OCI-LY1 (cell line): ENCODE measurements around the gene PTPRN2.

Source experiments
- H2AFZ ChIP-seq: fragments of 200-600 bp; sonication (generic), shearing (Covaris generic); 2 replicates; pipeline ENCODE4 v1.6.0; 2014; ENCODE audit warnings: antibody characterized with exemption, mild to moderate bottlenecking, low read length
- H3F3A ChIP-seq: fragments of 200-600 bp; sonication (generic), shearing (Covaris generic); 2 replicates; pipeline ENCODE4 v1.6.0; 2014; ENCODE audit warnings: mild to moderate bottlenecking, antibody characterized with exemption, low read length, moderate library complexity; ENCODE audit not compliant: insufficient read depth
- H3K27ac ChIP-seq: fragments of 200-600 bp; sonication (generic); 2 replicates; pipeline ENCODE4 v1.5.1; 2014; ENCODE audit warnings: low read length, mixed run types, mild to moderate bottlenecking, low read depth; ENCODE audit not compliant: poor library complexity, severe bottlenecking
- H3K27me3 ChIP-seq: fragments of 200-600 bp; sonication (generic); 2 replicates; pipeline ENCODE4 v1.6.0; 2014; ENCODE audit warnings: antibody characterized with exemption, mild to moderate bottlenecking, low read length, moderate library complexity; ENCODE audit not compliant: insufficient read depth
- H3K36me3 ChIP-seq: fragments of 200-600 bp; sonication (generic); 2 replicates; pipeline ENCODE4 v1.6.1; 2014; ENCODE audit warnings: mild to moderate bottlenecking, antibody characterized with exemption, low read length, moderate library complexity, mixed read lengths; ENCODE audit not compliant: insufficient read depth
- H3K4me1 ChIP-seq: fragments of 200-600 bp; sonication (generic); 2 replicates; pipeline ENCODE4 v1.5.1; 2014; ENCODE audit warnings: mild to moderate bottlenecking, low read length, moderate library complexity; ENCODE audit not compliant: insufficient read depth, severe bottlenecking
- H3K4me2 ChIP-seq: fragments of 200-600 bp; sonication (generic), shearing (Covaris generic); 2 replicates; pipeline ENCODE4 v1.6.1; 2014; ENCODE audit warnings: low read length
- H3K4me3 ChIP-seq: fragments of 200-600 bp; sonication (generic); 2 replicates; pipeline ENCODE4 v1.5.1; 2014; ENCODE audit warnings: low read length, low read depth, mild to moderate bottlenecking, mixed read lengths; ENCODE audit not compliant: poor library complexity, severe bottlenecking
- H3K79me2 ChIP-seq: fragments of 200-600 bp; shearing (Covaris generic); 2 replicates; pipeline ENCODE4 v1.6.1; 2016; ENCODE audit warnings: mixed run types, low read length, mixed read lengths; ENCODE audit not compliant: insufficient read depth
- H3K9ac ChIP-seq: fragments of 200-600 bp; sonication (generic), shearing (Covaris generic); 2 replicates; pipeline ENCODE4 v1.6.1; 2014; ENCODE audit warnings: mild to moderate bottlenecking, low read length, mixed read lengths
- H3K9me2 ChIP-seq: fragments of 200-600 bp; sonication (generic), shearing (Covaris generic); 2 replicates; pipeline ENCODE4 v1.6.1; 2014; ENCODE audit warnings: low read depth, mild to moderate bottlenecking, low read length, mixed read lengths
- H3K9me3 ChIP-seq: fragments of 200-600 bp; shearing (Covaris generic); 2 replicates; pipeline ENCODE4 v1.6.1; 2014; ENCODE audit warnings: low read length, mixed read lengths
- H4K20me1 ChIP-seq: fragments of 200-600 bp; sonication (generic), shearing (Covaris generic); 2 replicates; pipeline ENCODE4 v1.6.0; 2016; ENCODE audit warnings: mild to moderate bottlenecking, low read length; ENCODE audit not compliant: insufficient read depth
- EZH2 ChIP-seq: fragments of 200-600 bp; sonication (generic), shearing (Covaris generic); IDR thresholded peaks from 2 replicates; pipeline ENCODE4 v1.8.0; 2017; ENCODE audit warnings: borderline replicate concordance, mixed run types, mild to moderate bottlenecking, antibody characterized with exemption, low read length, moderate library complexity, mixed read lengths
- TF ChIP-seq, protein P1 (sequence below): fragments of 200-600 bp; sonication (generic), shearing (Covaris generic); IDR thresholded peaks from 2 replicates; pipeline ENCODE4 v1.5.1; 2017; ENCODE audit warnings: mild to moderate bottlenecking, antibody characterized with exemption, low read length, moderate library complexity, mixed read lengths

Gene PTPRN2

DNA sequence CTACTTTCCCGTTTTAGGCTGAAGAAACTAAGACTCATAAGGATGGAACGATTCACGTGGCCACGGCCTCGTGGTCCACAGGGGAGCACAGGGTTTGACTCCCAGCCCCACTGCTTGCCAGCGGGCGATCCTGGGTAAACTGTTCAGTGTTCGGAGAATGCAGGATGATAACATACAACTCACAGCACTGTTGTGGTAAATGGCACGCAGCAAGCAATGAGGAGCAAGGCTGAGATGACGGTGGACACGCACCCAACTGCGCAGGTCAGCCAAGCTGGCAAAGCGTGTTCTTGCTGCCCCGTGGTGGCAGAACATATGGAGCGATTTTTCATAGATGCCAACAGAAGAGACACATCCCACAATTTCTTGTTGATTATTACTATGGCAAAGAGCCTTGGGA, 978.1 kb downstream of the PTPRN2 start:
- H3K9me3 ChIP-seq: no peaks in the 10 kb centered on the region
- H4K20me1 ChIP-seq: no peaks in the 10 kb centered on the region
- TF ChIP-seq, protein P1, sequence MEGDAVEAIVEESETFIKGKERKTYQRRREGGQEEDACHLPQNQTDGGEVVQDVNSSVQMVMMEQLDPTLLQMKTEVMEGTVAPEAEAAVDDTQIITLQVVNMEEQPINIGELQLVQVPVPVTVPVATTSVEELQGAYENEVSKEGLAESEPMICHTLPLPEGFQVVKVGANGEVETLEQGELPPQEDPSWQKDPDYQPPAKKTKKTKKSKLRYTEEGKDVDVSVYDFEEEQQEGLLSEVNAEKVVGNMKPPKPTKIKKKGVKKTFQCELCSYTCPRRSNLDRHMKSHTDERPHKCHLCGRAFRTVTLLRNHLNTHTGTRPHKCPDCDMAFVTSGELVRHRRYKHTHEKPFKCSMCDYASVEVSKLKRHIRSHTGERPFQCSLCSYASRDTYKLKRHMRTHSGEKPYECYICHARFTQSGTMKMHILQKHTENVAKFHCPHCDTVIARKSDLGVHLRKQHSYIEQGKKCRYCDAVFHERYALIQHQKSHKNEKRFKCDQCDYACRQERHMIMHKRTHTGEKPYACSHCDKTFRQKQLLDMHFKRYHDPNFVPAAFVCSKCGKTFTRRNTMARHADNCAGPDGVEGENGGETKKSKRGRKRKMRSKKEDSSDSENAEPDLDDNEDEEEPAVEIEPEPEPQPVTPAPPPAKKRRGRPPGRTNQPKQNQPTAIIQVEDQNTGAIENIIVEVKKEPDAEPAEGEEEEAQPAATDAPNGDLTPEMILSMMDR: no peak
- no peak for TF ChIP-seq EZH2
- H2AFZ ChIP-seq: no peak overlapping the region
- H3F3A ChIP-seq: no peaks in the 10 kb centered on the region
- no peaks in the 10 kb centered on the region for H3K4me1 ChIP-seq
- H3K27ac ChIP-seq: no peak overlapping the region
- H3K36me3 ChIP-seq: no peaks in the 10 kb centered on the region
- no peaks in the 10 kb centered on the region for H3K9me2 ChIP-seq
- H3K27me3 ChIP-seq: no peaks in the 10 kb centered on the region; the same call in 1 of the 2 replicates
- H3K9ac ChIP-seq: no peak overlapping the region
- H3K4me2 ChIP-seq: no peak overlapping the region
- no peak overlapping the region for H3K4me3 ChIP-seq
- no peaks in the 10 kb centered on the region for H3K79me2 ChIP-seq

DNA sequence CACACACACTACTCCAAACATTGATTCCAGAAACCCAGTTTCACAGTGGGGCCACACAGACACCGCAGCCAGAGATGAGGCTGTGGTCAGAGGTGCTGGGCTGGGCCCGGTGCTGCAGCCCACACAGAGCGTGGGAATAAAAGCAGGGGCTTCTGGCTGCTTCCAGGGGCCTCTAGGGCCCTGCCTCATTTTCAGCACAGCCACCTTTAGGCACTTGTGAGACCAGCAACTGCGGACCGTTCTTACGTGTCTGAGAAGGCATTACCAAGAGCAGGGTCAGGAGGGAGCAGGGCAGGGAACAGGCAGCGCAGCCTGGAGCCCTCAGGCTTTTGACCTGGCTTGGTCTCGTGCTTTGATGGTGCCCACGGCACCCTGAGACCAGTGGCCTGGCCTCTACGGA, 980.4 kb downstream of the PTPRN2 start:
- H3F3A ChIP-seq: no peaks in the 10 kb centered on the region
- no peaks in the 10 kb centered on the region for H3K9me2 ChIP-seq
- H3K79me2 ChIP-seq: no peaks in the 10 kb centered on the region
- no peak overlapping the region for H3K27ac ChIP-seq
- H3K27me3 ChIP-seq: no peaks in the 10 kb centered on the region; the same call in 1 of the 2 replicates
- no peaks in the 10 kb centered on the region for H3K36me3 ChIP-seq
- no peaks in the 10 kb centered on the region for H3K9me3 ChIP-seq
- no peak overlapping the region for H3K4me3 ChIP-seq
- H4K20me1 ChIP-seq: no peaks in the 10 kb centered on the region
- H3K9ac ChIP-seq: no peak overlapping the region
- H2AFZ ChIP-seq: no peak overlapping the region
- no peaks in the 10 kb centered on the region for H3K4me1 ChIP-seq
- TF ChIP-seq, protein P1: no peak
- no peak for TF ChIP-seq EZH2
- H3K4me2 ChIP-seq: no peak overlapping the region

DNA sequence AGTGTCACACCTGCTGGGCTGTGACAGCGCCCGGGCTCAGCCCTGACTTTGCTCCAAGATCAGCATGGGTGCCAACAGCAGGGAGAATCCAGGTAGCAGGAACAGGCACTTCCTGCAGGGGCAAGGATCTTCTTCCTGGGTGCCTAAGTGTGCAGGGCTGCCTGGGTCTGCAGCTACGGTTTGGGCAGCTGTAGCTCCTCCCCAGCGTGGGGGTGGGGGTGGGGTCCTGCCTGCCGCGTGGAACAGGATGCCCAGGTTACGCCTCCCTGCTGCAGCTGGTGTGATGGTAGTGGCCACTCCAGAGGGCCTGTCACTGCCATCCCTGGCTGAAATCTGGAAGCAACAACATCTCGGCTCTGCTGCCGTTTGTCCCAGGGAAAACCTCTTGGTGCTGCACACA, 981.5 kb downstream of the PTPRN2 start:
- H3K79me2 ChIP-seq: no peaks in the 10 kb centered on the region
- no peak overlapping the region for H3K4me2 ChIP-seq
- no peaks in the 10 kb centered on the region; the same call in 1 of the 2 replicates for H3K27me3 ChIP-seq
- no peak overlapping the region for H3K27ac ChIP-seq
- H3K36me3 ChIP-seq: no peaks in the 10 kb centered on the region
- H3K9ac ChIP-seq: no peak overlapping the region
- H2AFZ ChIP-seq: no peak overlapping the region
- no peak overlapping the region for H3K4me3 ChIP-seq
- TF ChIP-seq, protein P1: no peak
- TF ChIP-seq EZH2: no peak
- no peaks in the 10 kb centered on the region for H4K20me1 ChIP-seq
- H3K9me2 ChIP-seq: no peaks in the 10 kb centered on the region
- no peaks in the 10 kb centered on the region for H3K9me3 ChIP-seq
- no peaks in the 10 kb centered on the region for H3K4me1 ChIP-seq
- H3F3A ChIP-seq: no peaks in the 10 kb centered on the region
